H1 (cell line): ENCODE data around the gene FOXP4.

ENCODE experiments used
- CBX5 ChIP-seq: fragments of 300-800, 300-1000 bp; sonication (generic); IDR thresholded peaks from 2 replicates; pipeline ENCODE4 v1.7.1; 2016; ENCODE audit warnings: antibody characterized with exemption, low read length, low read depth
- CEBPB ChIP-seq: IDR thresholded peaks from 2 replicates; pipeline ENCODE4 v1.6.1; 2012; ENCODE audit warnings: low read depth, low read length
- CTCF ChIP-seq, 3 experiments: IDR thresholded peaks; 1 replicate in 2 of 3; 2 replicates in 1 of 3; pipeline versions ENCODE4 v1.5.1 to v1.6.1; 2011; ENCODE audit warnings: low read length in 3 of 3, mild to moderate bottlenecking in 3 of 3, inconsistent platforms in 2 of 3, low read depth in 1 of 3, moderate library complexity in 1 of 3; ENCODE audit not compliant: insufficient read depth in 1 of 3; ENCODE audit errors: control extremely low read depth in 1 of 3
- EP300 ChIP-seq, 2 experiments: IDR thresholded peaks; 1 replicate in 1 of 2; 2 replicates in 1 of 2; pipeline ENCODE4 v1.6.1; 2011 to 2012; ENCODE audit warnings: low read depth in 2 of 2, low read length in 2 of 2, mild to moderate bottlenecking in 2 of 2, borderline replicate concordance in 1 of 2, inconsistent platforms in 1 of 2, moderate library complexity in 1 of 2
- EZH2 ChIP-seq: fragments of 200-600 bp; sonication (generic); IDR thresholded peaks from 2 replicates; pipeline ENCODE4 v1.7.1; 2012; ENCODE audit warnings: low read depth, mild to moderate bottlenecking, moderate library complexity, low read length, inconsistent platforms; ENCODE audit not compliant: severe bottlenecking
- KDM4A ChIP-seq: IDR thresholded peaks from one replicate; pipeline ENCODE4 v1.7.1; 2012; ENCODE audit warnings: low read depth, mild to moderate bottlenecking, moderate library complexity, low read length, inconsistent platforms; ENCODE audit not compliant: severe bottlenecking
- POLR2A ChIP-seq, 2 experiments: IDR thresholded peaks; 1 replicate in 1 of 2; 2 replicates in 1 of 2; pipeline ENCODE4 v1.6.1; 2011; ENCODE audit warnings: low read depth in 2 of 2, low read length in 2 of 2, mild to moderate bottlenecking in 2 of 2; ENCODE audit errors: control extremely low read depth in 1 of 2
- SIRT6 ChIP-seq: IDR thresholded peaks from one replicate; pipeline ENCODE4 v1.7.1; 2012; ENCODE audit warnings: low read length, inconsistent platforms
- SP1 ChIP-seq: IDR thresholded peaks from 2 replicates; pipeline ENCODE4 v1.6.1; 2011; ENCODE audit warnings: low read depth, low read length
- YY1 ChIP-seq: IDR thresholded peaks from 2 replicates; pipeline ENCODE4 v1.6.1; 2011; ENCODE audit warnings: low read depth, mild to moderate bottlenecking, low read length
- TF ChIP-seq, protein P1 (sequence below): IDR thresholded peaks from 2 replicates; pipeline ENCODE4 v1.6.1; 2011; ENCODE audit warnings: low read length, improper control_type of control experiment
- TF ChIP-seq, protein P2 (sequence below): IDR thresholded peaks from 2 replicates; pipeline ENCODE4 v1.6.1; 2012; ENCODE audit warnings: inconsistent platforms

DNA sequence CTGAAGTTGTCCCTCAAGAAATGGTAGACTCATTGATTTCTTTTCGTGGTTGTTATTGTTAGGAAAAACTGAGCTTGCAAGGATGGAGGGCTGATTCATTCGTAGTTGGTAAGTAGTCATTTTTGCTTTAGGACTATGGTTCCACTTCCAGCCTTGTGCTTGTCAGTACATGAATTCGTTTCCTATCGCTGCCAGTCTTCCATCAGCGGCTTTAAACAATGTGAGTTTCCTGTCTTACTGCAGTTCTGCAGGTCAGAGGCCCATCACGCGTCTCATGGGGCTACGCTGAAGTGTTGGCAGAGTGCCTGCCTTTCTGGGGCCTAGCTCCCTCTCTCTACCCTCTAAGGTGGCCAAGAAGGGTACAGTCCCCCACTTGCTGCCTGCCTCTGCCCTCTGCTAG lies 80.7 kb downstream of the FOXP4 start:
- no peak for TF ChIP-seq EZH2
- TF ChIP-seq CBX5: no peak
- TF ChIP-seq EP300 (IDR thresholded peaks at IDR 0.05; ENCODE audit: borderline replicate concordance in 1 of 2, low read depth in 2 of 2, low read length in 2 of 2): no peak
- TF ChIP-seq KDM4A: no peak
- TF ChIP-seq YY1: no peak
- TF ChIP-seq POLR2A (IDR thresholded peaks at IDR 0.05; ENCODE audit: control extremely low read depth in 1 of 2, low read depth in 2 of 2, low read length in 2 of 2): no peak
- TF ChIP-seq SP1: no peak
- no peak for TF ChIP-seq SIRT6
- no peak for TF ChIP-seq CTCF (IDR thresholded peaks at IDR 0.05; ENCODE audit: control extremely low read depth in 1 of 3, insufficient read depth in 1 of 3, low read depth in 1 of 3, low read length in 3 of 3)
- TF ChIP-seq, protein P1, sequence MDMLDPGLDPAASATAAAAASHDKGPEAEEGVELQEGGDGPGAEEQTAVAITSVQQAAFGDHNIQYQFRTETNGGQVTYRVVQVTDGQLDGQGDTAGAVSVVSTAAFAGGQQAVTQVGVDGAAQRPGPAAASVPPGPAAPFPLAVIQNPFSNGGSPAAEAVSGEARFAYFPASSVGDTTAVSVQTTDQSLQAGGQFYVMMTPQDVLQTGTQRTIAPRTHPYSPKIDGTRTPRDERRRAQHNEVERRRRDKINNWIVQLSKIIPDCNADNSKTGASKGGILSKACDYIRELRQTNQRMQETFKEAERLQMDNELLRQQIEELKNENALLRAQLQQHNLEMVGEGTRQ: no peak
- TF ChIP-seq CEBPB: no peak
- TF ChIP-seq, protein P2, sequence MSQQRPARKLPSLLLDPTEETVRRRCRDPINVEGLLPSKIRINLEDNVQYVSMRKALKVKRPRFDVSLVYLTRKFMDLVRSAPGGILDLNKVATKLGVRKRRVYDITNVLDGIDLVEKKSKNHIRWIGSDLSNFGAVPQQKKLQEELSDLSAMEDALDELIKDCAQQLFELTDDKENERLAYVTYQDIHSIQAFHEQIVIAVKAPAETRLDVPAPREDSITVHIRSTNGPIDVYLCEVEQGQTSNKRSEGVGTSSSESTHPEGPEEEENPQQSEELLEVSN: no peak
